Right forelimb (tissue), 1 donor: ENCODE data around the gene NNAT.
A peak's percentile ranks its signal among the peaks of the same experiment; 100 is the strongest.

ENCODE experiments used
- DNase-seq: peaks from one replicate; pipeline ENCODE4 v3.0.0-alpha.2; 2018

NNAT gene

GRCh38 chr20:37567671-37568588, 46.9 kb downstream of the NNAT start:
- peak; percentile 60 for DNase-seq

GRCh38 chr20:37570419-37570818, 49.4 kb downstream of the NNAT start:
- no peak for DNase-seq

DNA sequence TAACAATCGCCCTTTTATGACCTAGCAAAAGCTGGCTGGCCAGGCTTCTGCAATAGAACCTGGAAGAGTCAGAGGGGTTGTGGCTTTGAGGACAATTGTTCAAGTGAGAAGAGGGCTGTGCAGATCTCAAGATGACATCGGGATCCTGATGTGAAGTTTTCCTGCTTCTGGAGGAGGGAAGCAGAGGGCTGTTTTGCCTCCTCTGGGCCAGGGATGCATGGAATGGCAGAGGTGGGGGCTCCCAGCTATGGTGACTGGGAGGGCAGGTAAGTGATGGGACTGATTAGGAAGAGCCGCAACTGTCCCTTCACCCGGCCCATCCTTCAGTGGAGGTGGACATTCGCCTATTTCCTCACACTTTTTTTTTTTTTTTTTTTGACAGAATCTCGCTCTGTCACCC, 50.0 kb downstream of the NNAT start:
- peak; percentile 18 for DNase-seq
